IMR-90 (cell line): ENCODE data around the gene E2F8. TPM values are rescaled to one million over a fixed set of nuclear protein-coding genes. Genes with fewer than 3 reads are reported as not detected.

ENCODE experiments used
- ATAC-seq: fragments of 200-7000 bp; cut with Tn5 transposase; 2 replicates; pipeline ENCODE4 v1.9.1; 2020; ENCODE audit warnings: low read depth, mild to moderate bottlenecking, moderate library complexity
- BruUV-seq: library from RNA; stranded (reverse); fragments of 400-500 nt; replicated peaks from 2 replicates; lab custom pipeline; 2021; lab: Mats Ljungman, UMichigan
- CTCF ChIA-PET: fragments of 300-600 bp; formaldehyde crosslinking; extraction: SDS; loops from one replicate; lab custom pipeline; 2021; ENCODE audit warnings: antibody characterized with exemption; lab: Yijun Ruan, JAX
- POLR2A ChIA-PET: fragments of 300-600 bp; sonication (Branson Sonifier 250); formaldehyde crosslinking; loops from one replicate; lab custom pipeline; 2022; ENCODE audit warnings: antibody characterized with exemption; ENCODE audit not compliant: unreplicated experiment; lab: Charles Lee
- DNase-seq: peaks from one replicate; pipeline ENCODE4 v3.0.0; 2013
- H2AFZ ChIP-seq: replicated peaks from 2 replicates; pipeline ENCODE3; 2013; ENCODE audit warnings: low read length, mild to moderate bottlenecking; ENCODE audit not compliant: poor library complexity
- H2AK5ac ChIP-seq: 2 replicates; pipeline ENCODE4 v1.6.1; 2013; ENCODE audit warnings: low read depth, low read length, inconsistent platforms
- H2AK9ac ChIP-seq: replicated peaks from 2 replicates; pipeline ENCODE3; 2013; ENCODE audit warnings: mild to moderate bottlenecking, low read depth, low read length, moderate library complexity; ENCODE audit not compliant: poor library complexity
- H2BK120ac ChIP-seq: 2 replicates; pipeline ENCODE4 v1.6.1; 2013; ENCODE audit warnings: low read depth, low read length, inconsistent platforms
- H2BK15ac ChIP-seq: 3 replicates; pipeline ENCODE4 v1.6.1; 2013; ENCODE audit warnings: low read depth, low read length, inconsistent platforms
- H2BK20ac ChIP-seq: 2 replicates; pipeline ENCODE4 v1.6.1; 2013; ENCODE audit warnings: low read depth, mild to moderate bottlenecking, inconsistent platforms, low read length, moderate library complexity
- H2BK5ac ChIP-seq: 2 replicates; pipeline ENCODE4 v1.6.1; 2013; ENCODE audit warnings: mild to moderate bottlenecking, low read depth, low read length, inconsistent platforms; ENCODE audit not compliant: poor library complexity, severe bottlenecking
- H3K14ac ChIP-seq: replicated peaks from 2 replicates; pipeline ENCODE4 v1.6.1; 2013; ENCODE audit warnings: low read depth, low read length, inconsistent platforms
- H3K18ac ChIP-seq: 2 replicates; pipeline ENCODE4 v1.6.1; 2013; ENCODE audit warnings: low read depth, low read length, control low read depth
- H3K23ac ChIP-seq: 2 replicates; pipeline ENCODE4 v1.6.1; 2013; ENCODE audit warnings: low read depth, low read length, inconsistent platforms
- H3K27ac ChIP-seq: 2 replicates; pipeline ENCODE4 v1.5.1; 2013; ENCODE audit warnings: mild to moderate bottlenecking, control low read depth, low read length; ENCODE audit not compliant: insufficient read depth
- H3K27me3 ChIP-seq: 2 replicates; pipeline ENCODE4 v1.6.1; 2013; ENCODE audit warnings: low read length; ENCODE audit not compliant: control insufficient read depth, insufficient read depth
- H3K36me3 ChIP-seq: 2 replicates; pipeline ENCODE4 v1.6.1; 2013; ENCODE audit warnings: low read length, mixed read lengths; ENCODE audit not compliant: control insufficient read depth, insufficient read depth
- H3K4ac ChIP-seq: 2 replicates; pipeline ENCODE4 v1.6.1; 2013; ENCODE audit warnings: low read depth, low read length, inconsistent platforms
- H3K4me1 ChIP-seq: 2 replicates; pipeline ENCODE4 v1.6.1; 2013; ENCODE audit warnings: low read length, mixed read lengths; ENCODE audit not compliant: control insufficient read depth, insufficient read depth
- H3K4me2 ChIP-seq: 2 replicates; pipeline ENCODE4 v1.6.1; 2013; ENCODE audit warnings: low read depth, mild to moderate bottlenecking, control low read depth, low read length, moderate library complexity
- H3K4me3 ChIP-seq: 2 replicates; pipeline ENCODE4 v1.5.1; 2013; ENCODE audit warnings: low read depth, mild to moderate bottlenecking, control low read depth, low read length, moderate library complexity; ENCODE audit not compliant: insufficient read depth
- H3K56ac ChIP-seq: 2 replicates; pipeline ENCODE4 v1.6.1; 2013; ENCODE audit warnings: low read length, inconsistent platforms; ENCODE audit not compliant: insufficient read depth; ENCODE audit errors: extremely low read depth
- H3K79me1 ChIP-seq, 2 experiments: 2 replicates each; pipeline ENCODE4 v1.6.1; 2013; ENCODE audit warnings: low read length in 2 of 2, inconsistent platforms in 1 of 2, low read depth in 1 of 2
- H3K9ac ChIP-seq: 2 replicates; pipeline ENCODE4 v1.6.1; 2013; ENCODE audit warnings: low read depth, low read length, control low read depth
- H3K9me1 ChIP-seq: 2 replicates; pipeline ENCODE4 v1.6.1; 2013; ENCODE audit warnings: low read length, inconsistent platforms; ENCODE audit not compliant: insufficient read depth
- H3K9me3 ChIP-seq: 2 replicates; pipeline ENCODE4 v1.6.1; 2013; ENCODE audit warnings: low read length; ENCODE audit not compliant: control insufficient read depth, insufficient read depth
- H4K20me1 ChIP-seq: 2 replicates; pipeline ENCODE4 v1.6.1; 2013; ENCODE audit warnings: low read length, inconsistent platforms; ENCODE audit not compliant: insufficient read depth
- H4K5ac ChIP-seq: 2 replicates; pipeline ENCODE4 v1.6.1; 2013; ENCODE audit warnings: mild to moderate bottlenecking, low read depth, low read length, control low read depth
- H4K8ac ChIP-seq, 2 experiments: 2 replicates each; pipeline ENCODE4 v1.6.1; 2013; ENCODE audit warnings: low read depth in 2 of 2, low read length in 2 of 2, control low read depth in 1 of 2, inconsistent platforms in 1 of 2
- H4K91ac ChIP-seq: 2 replicates; pipeline ENCODE4 v1.6.1; 2013; ENCODE audit warnings: low read depth, low read length, inconsistent platforms; ENCODE audit not compliant: insufficient read depth
- CEBPB ChIP-seq: IDR thresholded peaks from 2 replicates; pipeline ENCODE4 v1.6.1; 2012; ENCODE audit warnings: low read depth, low read length, improper control_type of control experiment
- CHD1 ChIP-seq: IDR thresholded peaks from 2 replicates; pipeline ENCODE4 v1.6.1; 2012; ENCODE audit warnings: low read depth, low read length, improper control_type of control experiment
- FOS ChIP-seq: fragments of 150-350 bp; IDR thresholded peaks from 2 replicates; pipeline ENCODE4 v1.6.1; 2016; ENCODE audit warnings: low read depth, low read length
- MAFK ChIP-seq: IDR thresholded peaks from 2 replicates; pipeline ENCODE4 v1.6.1; 2012; ENCODE audit warnings: low read depth, low read length, improper control_type of control experiment
- MXI1 ChIP-seq: IDR thresholded peaks from 2 replicates; pipeline ENCODE4 v1.6.1; 2012; ENCODE audit warnings: low read depth, mild to moderate bottlenecking, low read length, moderate library complexity, borderline replicate concordance
- NFE2L2 ChIP-seq: fragments of 150-350 bp; IDR thresholded peaks from 2 replicates; pipeline ENCODE4 v1.6.1; 2016; ENCODE audit warnings: low read depth, mild to moderate bottlenecking, low read length
- POLR2A ChIP-seq: IDR thresholded peaks from 2 replicates; pipeline ENCODE4 v1.6.1; 2012; ENCODE audit warnings: mild to moderate bottlenecking, low read depth, low read length
- RCOR1 ChIP-seq: IDR thresholded peaks from 2 replicates; pipeline ENCODE4 v1.6.1; 2012; ENCODE audit warnings: mild to moderate bottlenecking, low read length, improper control_type of control experiment; ENCODE audit not compliant: insufficient replicate concordance
- USF2 ChIP-seq: fragments of 150-350 bp; IDR thresholded peaks from 2 replicates; pipeline ENCODE4 v1.6.1; 2017; ENCODE audit warnings: mild to moderate bottlenecking, antibody characterized with exemption, low read length, low read depth
- WGBS, 2 experiments: methylation state at CpG; one replicate each; pipeline versions ENCODE4 v1.1.5 to v1.1.7; 2013; ENCODE audit warnings: missing lambda C conversion rate in 2 of 2; ENCODE audit not compliant: insufficient read length in 1 of 2; ENCODE audit errors: extremely low coverage in 2 of 2; 5-methylcytosine and 5-hydroxymethylcytosine counted together
- dilution Hi-C: fragments of 300-500 bp; cut with HindIII; formaldehyde crosslinking; loops from one replicate; pipeline ENCODE4 v1.14.3; 2018; ENCODE audit warnings: low sequenced_read_pairs; ENCODE audit not compliant: unreplicated experiment
- in situ Hi-C: fragments of 300-500 bp; cut with MboI; formaldehyde crosslinking; loops from 3 replicates; pipeline ENCODE4 v1.14.3; 2019; ENCODE audit warnings: low sequenced_read_pairs, inconsistent platforms, mixed read lengths
- intact Hi-C: fragments of 100-400 bp; cut with micrococcal nuclease; formaldehyde crosslinking; loops from 2 replicates; pipeline ENCODE4 v1.10.0; 2022
- polyA plus RNA-seq, 3 experiments: library from polyadenylated mRNA; depleted of rRNA; stranded (reverse); fragments of >200 nt; gene quantifications; 2 replicates each; pipeline ENCODE4 v1.2.3, GENCODE V29; 2012; ENCODE audit warnings: low replicate concordance in 1 of 3
- total RNA-seq: library from RNA; depleted of rRNA; stranded (reverse); fragments of >200 nt; gene quantifications from 2 replicates; pipeline ENCODE4 v1.2.3, GENCODE V29; 2012

The E2F8 gene
- total and polyA plus RNA-seq, 2 of the 4 experiments (the other 2 are of a cell fraction), result 1.1 to 2.3 TPM

- in situ Hi-C loops, result no loop called here
- TF ChIP-seq POLR2A (no peak), CEBPB (no peak), FOS (no peak), RCOR1 (no peak), CHD1 (no peak), MXI1 (no peak), USF2 (no peak), NFE2L2 (no peak), MAFK (no peak)
Measured at GRCh38 chr11:19244621-19245020, 3.9 kb upstream of the E2F8 start.

More at GRCh38 chr11:19244621-19245020, 3.9 kb upstream of the E2F8 start:
- no peak overlapping the region for H3K18ac ChIP-seq
- H3K9me1 ChIP-seq, result no peaks in the 10 kb centered on the region
- H3K27me3 ChIP-seq, result peaks cover 30% of the 10 kb centered on the region
- CTCF ChIA-PET, result interaction anchor here (1.4 kb wide), 1 partner anchor 15 kb away, joined by 7 read pairs; no protein-coding TSS in a partner anchor
- no peak overlapping the region for H3K4me2 ChIP-seq
- no TSS peak for BruUV-seq
- POLR2A ChIA-PET, result no interaction called here
- H3K79me1 ChIP-seq, result peaks cover 0 to 5% of the 10 kb centered on the region in 2 experiments; a peak in 1 of 4 replicates
- H3K23ac ChIP-seq, result no peak overlapping the region
- no peak overlapping the region for H4K8ac ChIP-seq
- no peak overlapping the region for H4K5ac ChIP-seq
- H3K4me1 ChIP-seq, result no peaks in the 10 kb centered on the region
- no peak overlapping the region for H3K27ac ChIP-seq
- no peak overlapping the region for H2AFZ ChIP-seq
- no peak overlapping the region for H2BK20ac ChIP-seq
- no peak overlapping the region for H3K9ac ChIP-seq
- no peak overlapping the region for H2BK15ac ChIP-seq
- H2AK5ac ChIP-seq, result no peak overlapping the region
- H3K56ac ChIP-seq, result no peak overlapping the region
- no peaks in the 10 kb centered on the region for H4K20me1 ChIP-seq
- dilution Hi-C loops, result no loop called here
- ATAC-seq (no peak), DNase-seq (no peak)
- H3K4me3 ChIP-seq, result no peak overlapping the region
- no peak overlapping the region for H2BK5ac ChIP-seq
- no peaks in the 10 kb centered on the region for H3K9me3 ChIP-seq
- WGBS, 2 experiments, result no CpG with 5 or more reads among the region's 2 CpGs
- H3K4ac ChIP-seq, result no peak overlapping the region
- H3K36me3 ChIP-seq, result no peaks in the 10 kb centered on the region
- H3K14ac ChIP-seq, result no peak overlapping the region
- H2AK9ac ChIP-seq, result no peak overlapping the region
- no peak overlapping the region for H2BK120ac ChIP-seq
- no peak overlapping the region for H4K91ac ChIP-seq
- intact Hi-C loops, result loop anchor here (5.0 kb wide), 2 partner anchors 127 to 167 kb away; partner anchors contain the start of gene ZDHHC13
